GM23338 (cell line): ENCODE measurements around the gene LRIT2. TPM values are rescaled to one million over a fixed set of nuclear protein-coding genes. Genes with fewer than 3 reads are reported as not detected.

Experiments
- ATAC-seq: fragments of 200-7000 bp; cut with Tn5 transposase; 3 replicates; pipeline ENCODE4 v1.9.1; 2020
- DNase-seq: peaks from one replicate; pipeline ENCODE4 v3.0.0-alpha.2; 2015; ENCODE audit warnings: low spot score
- H2AFZ ChIP-seq: fragments of 200-600 bp; sonication (generic); 2 replicates; pipeline ENCODE4 v1.8.0; 2016; ENCODE audit warnings: antibody characterized with exemption, mild to moderate bottlenecking, moderate library complexity
- H3F3A ChIP-seq: fragments of 200-600 bp; sonication (generic); replicated peaks from 2 replicates; pipeline ENCODE4 v1.8.0; 2017; ENCODE audit warnings: antibody characterized with exemption, mixed run types, low read depth
- H3K27ac ChIP-seq: fragments of 200-600 bp; sonication (generic); 2 replicates; pipeline ENCODE4 v1.6.1; 2016; ENCODE audit warnings: low read depth
- H3K27me3 ChIP-seq: fragments of 200-600 bp; sonication (generic); 2 replicates; pipeline ENCODE4 v1.8.0; 2016; ENCODE audit warnings: mild to moderate bottlenecking, mixed run types, moderate library complexity; ENCODE audit not compliant: insufficient read depth
- H3K36me3 ChIP-seq: fragments of 200-600 bp; sonication (generic); 2 replicates; pipeline ENCODE4 v1.8.0; 2016; ENCODE audit warnings: mild to moderate bottlenecking; ENCODE audit not compliant: insufficient read depth
- H3K4me1 ChIP-seq: fragments of 200-600 bp; sonication (generic); 2 replicates; pipeline ENCODE4 v1.8.0; 2016; ENCODE audit warnings: mild to moderate bottlenecking, moderate library complexity; ENCODE audit not compliant: insufficient read depth
- H3K4me2 ChIP-seq: fragments of 200-600 bp; sonication (generic); 2 replicates; pipeline ENCODE4 v1.7.1; 2017; ENCODE audit warnings: mixed run types
- H3K4me3 ChIP-seq: fragments of 200-600 bp; sonication (generic); 2 replicates; pipeline ENCODE4 v1.6.1; 2016; ENCODE audit warnings: mixed run types
- H3K79me2 ChIP-seq: fragments of 200-600 bp; sonication (generic); replicated peaks from 2 replicates; pipeline ENCODE4 v1.8.0; 2017; ENCODE audit warnings: mild to moderate bottlenecking; ENCODE audit not compliant: insufficient read depth
- H3K9me2 ChIP-seq: fragments of 200-600 bp; sonication (generic); 2 replicates; pipeline ENCODE4 v1.8.0; 2017; ENCODE audit not compliant: insufficient read depth
- H4K20me1 ChIP-seq: fragments of 200-600 bp; sonication (generic); replicated peaks from 2 replicates; pipeline ENCODE4 v1.8.0; 2017; ENCODE audit warnings: mild to moderate bottlenecking; ENCODE audit not compliant: insufficient read depth
- H3K27ac Mint-ChIP-seq: 2 replicates; pipeline ENCODE4 v1.8.0; 2020; ENCODE audit warnings: inconsistent platforms, mild to moderate bottlenecking, moderate library complexity, mixed read lengths
- H3K27me3 Mint-ChIP-seq: 3 replicates; pipeline ENCODE4 v1.8.0; 2022; ENCODE audit warnings: low read depth, mild to moderate bottlenecking, moderate library complexity, mixed read lengths, inconsistent platforms; ENCODE audit not compliant: insufficient read depth, poor library complexity
- H3K36me3 Mint-ChIP-seq: 3 replicates; pipeline ENCODE4 v1.8.0; 2021; ENCODE audit warnings: low read depth, mild to moderate bottlenecking, inconsistent platforms, moderate library complexity, mixed read lengths
- H3K4me1 Mint-ChIP-seq: 3 replicates; pipeline ENCODE4 v1.8.0; 2020; ENCODE audit warnings: mild to moderate bottlenecking, inconsistent platforms, mixed read lengths
- H3K4me3 Mint-ChIP-seq: 3 replicates; pipeline ENCODE4 v1.8.0; 2021; ENCODE audit warnings: moderate library complexity, mild to moderate bottlenecking, inconsistent platforms, mixed read lengths
- H3K9me3 Mint-ChIP-seq: 3 replicates; pipeline ENCODE4 v1.8.0; 2020; ENCODE audit warnings: moderate library complexity, mild to moderate bottlenecking, inconsistent platforms, mixed read lengths
- CREB1 ChIP-seq: fragments of 250-450 bp; sonication (Bioruptor Pico); IDR thresholded peaks from 2 replicates; pipeline ENCODE4 v1.5.0; 2020; ENCODE audit warnings: low read depth, mild to moderate bottlenecking, moderate library complexity
- EZH2 ChIP-seq: fragments of 200-600 bp; sonication (generic); IDR thresholded peaks from one replicate; pipeline ENCODE4 v1.8.0; 2017; ENCODE audit warnings: antibody characterized with exemption, mild to moderate bottlenecking, low read depth; ENCODE audit not compliant: unreplicated experiment
- EZH2phosphoT487 ChIP-seq: fragments of 200-600 bp; sonication (generic); IDR thresholded peaks from one replicate; pipeline ENCODE4 v1.8.1; 2018; ENCODE audit warnings: antibody characterized with exemption; ENCODE audit not compliant: unreplicated experiment
- JUNB ChIP-seq: IDR thresholded peaks from one replicate; pipeline ENCODE4 v1.6.1; 2016; ENCODE audit warnings: antibody characterized with exemption; ENCODE audit not compliant: unreplicated experiment
- NANOG ChIP-seq: IDR thresholded peaks from 2 replicates; pipeline ENCODE4 v1.6.1; 2016; ENCODE audit warnings: antibody characterized with exemption, borderline replicate concordance
- POLR2AphosphoS5 ChIP-seq: IDR thresholded peaks from 2 replicates; pipeline ENCODE4 v1.6.1; 2016; ENCODE audit warnings: antibody characterized with exemption, low read depth
- STAT1 ChIP-seq: IDR thresholded peaks from one replicate; pipeline ENCODE4 v1.6.1; 2016; ENCODE audit warnings: antibody characterized with exemption; ENCODE audit not compliant: unreplicated experiment
- ZNF114 ChIP-seq: fragments of 250-450 bp; sonication (Bioruptor Pico); IDR thresholded peaks from 2 replicates; pipeline ENCODE4 v1.5.0; 2020; ENCODE audit warnings: mild to moderate bottlenecking, moderate library complexity
- ZNF331 ChIP-seq: fragments of 250-450 bp; sonication (Bioruptor Pico); IDR thresholded peaks from 2 replicates; pipeline ENCODE4 v1.5.0; 2020; ENCODE audit warnings: low read depth, mild to moderate bottlenecking, moderate library complexity
- polyA plus RNA-seq: library from polyadenylated mRNA; unstranded; fragments of >200 nt; fragmentation: Nextera tagmentation; extraction: Ambion mirVana; gene quantifications from 2 replicates; pipeline ENCODE4 v1.2.1, GENCODE V29; 2016
- total RNA-seq: library from RNA; depleted of rRNA; stranded (reverse); fragments of >200 nt; shearing (Covaris generic); gene quantifications from 2 replicates; pipeline ENCODE4 v1.2.3, GENCODE V29; 2014
- TF ChIP-seq, protein P1 (sequence below): IDR thresholded peaks from 2 replicates; pipeline ENCODE4 v1.6.1; 2016; ENCODE audit warnings: antibody characterized with exemption
- TF ChIP-seq, protein P2 (sequence below), 2 experiments: fragments of 200-600 bp in 1 of 2; sonication (generic) in 1 of 2; conservative IDR thresholded peaks; 2 replicates each; pipeline versions ENCODE4 v1.5.1 to v1.6.1; 2016 to 2017; ENCODE audit warnings: antibody characterized with exemption in 2 of 2, low read depth in 2 of 2, mild to moderate bottlenecking in 2 of 2, moderate library complexity in 1 of 2

The LRIT2 gene
- total and polyA plus RNA-seq, 2 experiments from 2014 or later: not detected

DNA sequence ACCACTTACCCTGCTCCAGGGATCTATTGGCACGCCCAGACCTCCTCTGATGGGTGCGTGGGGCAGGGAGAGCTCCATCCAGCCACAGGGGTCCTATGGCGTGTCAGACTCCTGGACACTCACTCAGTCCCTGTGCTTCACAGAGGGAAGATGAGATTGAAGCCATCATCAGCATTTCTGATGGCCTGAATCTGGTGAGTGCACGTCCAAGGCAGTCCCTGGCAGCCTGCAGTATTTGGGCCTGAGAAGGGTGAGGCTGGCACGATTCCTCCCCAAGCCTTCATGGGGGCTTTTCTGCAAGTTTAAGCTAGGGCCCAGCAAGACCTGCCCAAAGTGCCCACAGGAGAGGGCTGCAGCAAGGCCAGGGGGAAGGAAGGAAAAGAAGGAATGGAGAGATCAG lies 27.7 kb downstream of the LRIT2 start:
- H3K27me3 Mint-ChIP-seq: peaks cover 38% of the 10 kb centered on the region
- peaks cover 38% of the 10 kb centered on the region for H3K27me3 ChIP-seq

DNA sequence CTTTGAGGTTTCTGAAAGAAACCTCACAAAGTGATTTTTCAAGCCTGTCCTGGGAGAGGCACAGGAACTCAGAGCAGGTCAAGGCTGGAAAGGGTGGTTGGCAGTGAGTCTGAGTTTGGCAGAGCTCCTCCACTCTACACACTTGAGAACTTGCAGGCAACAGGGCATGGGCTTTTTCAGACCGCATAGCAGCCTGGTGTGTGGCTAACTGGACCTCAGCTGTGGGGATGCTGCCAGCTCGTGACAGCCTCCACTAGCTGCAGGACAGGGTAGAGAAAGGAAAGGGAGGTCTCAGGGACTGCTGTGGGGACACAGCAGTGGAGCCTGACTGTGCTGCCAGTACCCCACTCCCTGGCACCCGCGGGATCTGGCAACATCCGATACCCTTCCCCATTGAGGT lies 28.4 kb downstream of the LRIT2 start:
- no peaks in the 10 kb centered on the region for H3K79me2 ChIP-seq
- H3K9me3 Mint-ChIP-seq: no peaks in the 10 kb centered on the region
- peaks cover 40% of the 10 kb centered on the region for H3K27me3 Mint-ChIP-seq
- H3K4me3 ChIP-seq: no peak overlapping the region
- H3K4me1 Mint-ChIP-seq: peaks cover 5% of the 10 kb centered on the region
- no peak for ATAC-seq
- H3K4me2 ChIP-seq: no peak overlapping the region
- H3K27ac Mint-ChIP-seq: no peak overlapping the region
- H3K27ac ChIP-seq: no peak overlapping the region
- no peak overlapping the region for H2AFZ ChIP-seq
- H3K9me2 ChIP-seq: no peaks in the 10 kb centered on the region
- H3K4me1 ChIP-seq: peaks cover 3% of the 10 kb centered on the region; the same call in 1 of the 2 replicates
- TF ChIP-seq EZH2 (no peak), NANOG (no peak), ZNF331 (CRISPR knock-in tag) (no peak), POLR2AphosphoS5 (no peak), CREB1 (CRISPR knock-in tag) (no peak)
- no peaks in the 10 kb centered on the region for H3K36me3 ChIP-seq
- H3F3A ChIP-seq: no peaks in the 10 kb centered on the region
- peaks cover 40% of the 10 kb centered on the region for H3K27me3 ChIP-seq
- no peak for DNase-seq
- H3K36me3 Mint-ChIP-seq: no peaks in the 10 kb centered on the region
- no peaks in the 10 kb centered on the region for H4K20me1 ChIP-seq
- no peak overlapping the region for H3K4me3 Mint-ChIP-seq

More for the DNA sequence above, 27.7 kb downstream of the LRIT2 start:
- Mint-ChIP-seq H3K27ac (no peak overlapping the region), H3K36me3 (no peaks in the 10 kb centered on the region), H3K4me3 (no peak overlapping the region), H3K4me1 (peaks cover 5% of the 10 kb centered on the region), H3K9me3 (no peaks in the 10 kb centered on the region)
- DNase-seq (no peak), ATAC-seq (no peak)
- H3K27ac ChIP-seq: no peak overlapping the region
- no peaks in the 10 kb centered on the region for H3K9me2 ChIP-seq
- H2AFZ ChIP-seq: no peak overlapping the region
- peaks cover 3% of the 10 kb centered on the region; the same call in 1 of the 2 replicates for H3K4me1 ChIP-seq
- H3K4me3 ChIP-seq: no peak overlapping the region
- H3K36me3 ChIP-seq: no peaks in the 10 kb centered on the region
- no peaks in the 10 kb centered on the region for H3F3A ChIP-seq
- H3K4me2 ChIP-seq: no peak overlapping the region
- TF ChIP-seq STAT1: no peak
- TF ChIP-seq ZNF114: no peak
- TF ChIP-seq EZH2: no peak
- TF ChIP-seq ZNF331 (CRISPR knock-in tag): no peak
- no peak for TF ChIP-seq NANOG
- no peak for TF ChIP-seq JUNB
- no peak for TF ChIP-seq EZH2phosphoT487
- TF ChIP-seq, protein P1, sequence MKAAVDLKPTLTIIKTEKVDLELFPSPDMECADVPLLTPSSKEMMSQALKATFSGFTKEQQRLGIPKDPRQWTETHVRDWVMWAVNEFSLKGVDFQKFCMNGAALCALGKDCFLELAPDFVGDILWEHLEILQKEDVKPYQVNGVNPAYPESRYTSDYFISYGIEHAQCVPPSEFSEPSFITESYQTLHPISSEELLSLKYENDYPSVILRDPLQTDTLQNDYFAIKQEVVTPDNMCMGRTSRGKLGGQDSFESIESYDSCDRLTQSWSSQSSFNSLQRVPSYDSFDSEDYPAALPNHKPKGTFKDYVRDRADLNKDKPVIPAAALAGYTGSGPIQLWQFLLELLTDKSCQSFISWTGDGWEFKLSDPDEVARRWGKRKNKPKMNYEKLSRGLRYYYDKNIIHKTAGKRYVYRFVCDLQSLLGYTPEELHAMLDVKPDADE: no peak
- TF ChIP-seq, protein P2, sequence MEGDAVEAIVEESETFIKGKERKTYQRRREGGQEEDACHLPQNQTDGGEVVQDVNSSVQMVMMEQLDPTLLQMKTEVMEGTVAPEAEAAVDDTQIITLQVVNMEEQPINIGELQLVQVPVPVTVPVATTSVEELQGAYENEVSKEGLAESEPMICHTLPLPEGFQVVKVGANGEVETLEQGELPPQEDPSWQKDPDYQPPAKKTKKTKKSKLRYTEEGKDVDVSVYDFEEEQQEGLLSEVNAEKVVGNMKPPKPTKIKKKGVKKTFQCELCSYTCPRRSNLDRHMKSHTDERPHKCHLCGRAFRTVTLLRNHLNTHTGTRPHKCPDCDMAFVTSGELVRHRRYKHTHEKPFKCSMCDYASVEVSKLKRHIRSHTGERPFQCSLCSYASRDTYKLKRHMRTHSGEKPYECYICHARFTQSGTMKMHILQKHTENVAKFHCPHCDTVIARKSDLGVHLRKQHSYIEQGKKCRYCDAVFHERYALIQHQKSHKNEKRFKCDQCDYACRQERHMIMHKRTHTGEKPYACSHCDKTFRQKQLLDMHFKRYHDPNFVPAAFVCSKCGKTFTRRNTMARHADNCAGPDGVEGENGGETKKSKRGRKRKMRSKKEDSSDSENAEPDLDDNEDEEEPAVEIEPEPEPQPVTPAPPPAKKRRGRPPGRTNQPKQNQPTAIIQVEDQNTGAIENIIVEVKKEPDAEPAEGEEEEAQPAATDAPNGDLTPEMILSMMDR (conservative IDR thresholded peaks at IDR 0.05; ENCODE audit: low read depth in 2 of 2): no peak
- no peaks in the 10 kb centered on the region for H3K79me2 ChIP-seq
- no peaks in the 10 kb centered on the region for H4K20me1 ChIP-seq
